Mesangial cell (primary cell): ENCODE results near the gene SELENOO. TPM values are rescaled to one million over a fixed set of nuclear protein-coding genes. Genes with fewer than 3 reads are reported as not detected.

ENCODE experiments used
- total RNA-seq: library from RNA; depleted of rRNA; stranded (reverse); fragments of >200 nt; gene quantifications from 2 replicates; pipeline ENCODE4 v1.2.3, GENCODE V29; 2015

Gene SELENOO, protein sequence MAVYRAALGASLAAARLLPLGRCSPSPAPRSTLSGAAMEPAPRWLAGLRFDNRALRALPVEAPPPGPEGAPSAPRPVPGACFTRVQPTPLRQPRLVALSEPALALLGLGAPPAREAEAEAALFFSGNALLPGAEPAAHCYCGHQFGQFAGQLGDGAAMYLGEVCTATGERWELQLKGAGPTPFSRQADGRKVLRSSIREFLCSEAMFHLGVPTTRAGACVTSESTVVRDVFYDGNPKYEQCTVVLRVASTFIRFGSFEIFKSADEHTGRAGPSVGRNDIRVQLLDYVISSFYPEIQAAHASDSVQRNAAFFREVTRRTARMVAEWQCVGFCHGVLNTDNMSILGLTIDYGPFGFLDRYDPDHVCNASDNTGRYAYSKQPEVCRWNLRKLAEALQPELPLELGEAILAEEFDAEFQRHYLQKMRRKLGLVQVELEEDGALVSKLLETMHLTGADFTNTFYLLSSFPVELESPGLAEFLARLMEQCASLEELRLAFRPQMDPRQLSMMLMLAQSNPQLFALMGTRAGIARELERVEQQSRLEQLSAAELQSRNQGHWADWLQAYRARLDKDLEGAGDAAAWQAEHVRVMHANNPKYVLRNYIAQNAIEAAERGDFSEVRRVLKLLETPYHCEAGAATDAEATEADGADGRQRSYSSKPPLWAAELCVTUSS
- total RNA-seq = 19.1 and 23.1 TPM in 2 replicates

DNA sequence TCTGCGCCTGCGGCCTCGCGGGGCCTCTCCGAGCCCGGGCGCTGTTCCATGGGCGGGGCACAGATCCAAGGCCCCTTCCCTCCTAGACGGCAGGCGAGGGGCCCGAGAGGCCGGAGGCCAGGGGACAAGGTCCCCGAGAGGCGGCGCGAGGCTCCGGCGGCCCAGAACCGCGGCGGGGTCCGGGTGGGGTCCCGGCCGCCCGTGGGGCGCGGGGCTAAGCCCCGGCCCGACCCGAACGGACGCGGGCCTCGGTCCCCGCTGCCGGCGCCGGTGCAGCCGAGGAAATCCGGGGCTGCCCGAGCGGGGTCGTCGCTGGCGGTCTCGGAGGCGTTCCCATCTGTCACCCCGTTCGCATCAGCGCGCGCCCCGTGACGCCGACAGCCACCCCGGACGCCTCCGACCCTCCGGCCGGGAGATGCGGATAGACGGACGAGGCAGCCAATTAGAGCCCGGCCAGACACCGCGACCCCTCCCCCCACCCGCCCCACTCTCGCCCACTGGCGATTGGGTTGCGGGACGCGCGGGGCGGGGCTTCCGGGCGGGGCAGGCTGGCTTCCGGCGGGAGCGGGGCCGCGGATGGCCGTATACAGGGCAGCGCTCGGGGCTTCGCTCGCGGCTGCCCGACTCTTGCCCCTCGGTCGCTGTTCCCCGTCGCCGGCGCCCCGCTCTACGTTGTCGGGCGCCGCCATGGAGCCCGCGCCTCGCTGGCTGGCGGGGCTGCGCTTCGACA, at the start of gene SELENOO:
TSS of gene SELENOO (plus strand) at position 551 of the 730 bp plus-strand sequence. CDS start at position 577, 26 bp downstream.

DNA sequence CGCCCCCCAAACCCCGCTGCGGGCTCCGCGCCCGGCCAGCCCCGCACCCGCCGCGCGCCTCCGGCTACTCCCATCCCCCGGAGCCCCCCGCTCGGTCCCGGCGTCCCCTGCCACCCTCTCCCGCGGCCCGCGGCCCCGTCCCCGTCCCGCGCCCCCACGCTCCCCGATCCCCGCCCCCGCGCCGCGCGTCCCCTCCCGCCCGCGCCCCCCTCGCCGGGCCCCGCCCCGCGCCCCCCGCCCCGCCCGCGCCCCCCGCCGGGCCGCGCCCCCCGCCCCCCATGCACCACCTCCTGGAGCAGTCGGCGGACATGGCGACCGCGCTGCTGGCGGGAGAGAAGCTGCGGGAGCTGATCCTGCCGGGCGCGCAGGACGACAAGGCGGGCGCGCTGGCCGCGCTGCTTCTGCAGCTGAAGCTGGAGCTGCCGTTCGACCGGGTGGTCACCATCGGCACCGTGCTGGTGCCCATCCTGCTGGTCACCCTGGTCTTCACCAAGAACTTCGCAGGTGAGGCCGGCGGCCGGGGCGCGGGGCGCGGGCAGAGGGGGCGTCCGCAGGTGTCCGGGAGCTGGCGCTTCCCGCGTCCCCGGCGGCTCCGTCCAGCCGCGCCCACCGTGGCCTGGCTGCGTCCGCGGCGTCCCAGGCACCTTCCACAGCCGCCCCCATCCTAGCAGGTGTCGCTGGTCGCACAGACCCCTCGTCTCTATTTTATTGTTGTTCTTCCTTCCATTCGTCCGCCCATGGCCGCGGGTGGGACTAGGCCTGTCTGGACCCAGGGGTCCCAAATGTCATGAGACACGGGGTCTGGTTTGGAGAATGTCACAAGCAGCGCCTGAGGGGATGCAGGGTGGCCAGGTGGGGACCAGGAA, 30.1 kb upstream of the SELENOO start, which contains the start of gene PANX2:
TSS of gene PANX2 (plus strand) at position 279 of the 866 bp plus-strand sequence. CDS start at position 279, 0 bp downstream.

DNA sequence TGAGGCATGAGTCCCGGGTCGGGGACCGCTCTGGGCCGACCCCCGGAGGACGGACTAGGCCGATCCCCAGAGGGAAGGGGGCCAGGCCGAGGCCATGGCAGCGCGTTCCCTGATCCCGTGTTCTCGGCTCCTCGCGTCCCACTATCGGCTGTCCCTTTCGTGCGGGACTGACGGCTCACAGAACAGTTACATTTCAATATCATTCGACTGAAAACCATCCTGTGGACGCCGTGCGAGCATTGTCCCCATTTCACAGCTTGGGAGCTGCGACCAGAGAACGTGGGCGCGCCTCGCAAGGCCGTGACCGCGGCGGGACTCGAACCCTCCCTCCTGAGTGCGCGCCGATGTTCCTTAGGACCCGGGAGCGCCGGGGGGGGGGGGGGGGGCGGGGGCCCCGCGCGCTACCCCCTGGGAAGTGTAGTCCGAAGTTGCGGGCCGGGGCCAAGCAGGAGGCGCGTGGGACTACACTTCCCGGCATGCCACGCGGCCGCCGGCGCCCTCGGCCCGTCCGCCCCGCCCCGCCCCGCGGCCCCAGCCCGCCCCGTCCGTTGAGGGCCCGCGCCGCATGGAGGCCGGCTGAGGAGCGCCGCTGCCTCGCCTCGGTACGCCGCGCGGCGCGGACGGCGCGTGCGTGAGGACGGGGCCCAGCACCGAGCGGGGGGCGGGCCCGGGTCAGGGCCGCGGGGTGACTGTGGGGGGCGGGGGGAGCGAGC, 15.3 kb upstream of the SELENOO start, which contains the start of gene TRABD:
TSS of gene TRABD (plus strand) at position 539 of the 713 bp plus-strand sequence. CDS start 7,148 bp downstream, outside the sequence.

DNA sequence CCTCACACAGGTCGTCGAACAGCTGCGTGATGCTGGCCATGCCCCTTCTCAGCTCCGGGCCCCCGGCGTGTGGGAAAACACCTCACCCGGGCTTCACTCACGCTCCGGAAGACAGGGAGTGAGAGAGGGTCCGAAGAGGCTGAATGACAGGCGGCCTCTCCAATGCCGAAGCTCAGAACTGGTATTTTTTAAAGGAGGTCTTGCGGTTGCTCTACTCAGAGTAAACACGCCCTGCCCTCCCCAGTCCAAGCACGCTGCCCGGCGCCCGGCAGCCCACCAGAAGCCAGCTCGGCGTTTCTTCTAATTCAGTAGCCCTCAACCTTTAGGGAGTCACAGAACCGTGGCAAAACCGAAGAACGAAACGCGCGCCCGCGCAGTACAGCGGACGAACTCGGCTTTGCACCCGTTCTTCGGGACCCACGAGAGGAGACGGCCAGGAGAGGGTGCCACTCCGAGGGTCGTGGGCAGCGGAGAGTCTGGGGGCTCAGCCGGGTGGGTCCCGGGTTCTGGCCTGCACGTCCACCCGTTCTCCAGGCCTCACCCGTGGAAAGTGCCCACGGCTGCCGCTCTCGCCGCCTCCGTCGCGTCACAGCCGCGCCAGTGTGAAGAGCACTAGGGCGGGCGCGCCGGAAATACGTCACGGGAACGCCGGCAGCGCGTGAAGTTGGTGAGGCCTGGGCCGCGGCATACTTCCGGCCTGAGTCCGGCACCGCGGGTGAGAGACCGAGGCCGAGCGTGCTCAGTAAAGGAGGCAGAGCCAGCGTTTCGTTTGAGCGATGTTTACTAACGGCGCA, 43.8 kb downstream of the SELENOO start, which contains the start of gene TUBGCP6:
TSS of gene TUBGCP6 (minus strand) at position 604 of the 794 bp plus-strand sequence. CDS start at position 40, 564 bp downstream.

DNA sequence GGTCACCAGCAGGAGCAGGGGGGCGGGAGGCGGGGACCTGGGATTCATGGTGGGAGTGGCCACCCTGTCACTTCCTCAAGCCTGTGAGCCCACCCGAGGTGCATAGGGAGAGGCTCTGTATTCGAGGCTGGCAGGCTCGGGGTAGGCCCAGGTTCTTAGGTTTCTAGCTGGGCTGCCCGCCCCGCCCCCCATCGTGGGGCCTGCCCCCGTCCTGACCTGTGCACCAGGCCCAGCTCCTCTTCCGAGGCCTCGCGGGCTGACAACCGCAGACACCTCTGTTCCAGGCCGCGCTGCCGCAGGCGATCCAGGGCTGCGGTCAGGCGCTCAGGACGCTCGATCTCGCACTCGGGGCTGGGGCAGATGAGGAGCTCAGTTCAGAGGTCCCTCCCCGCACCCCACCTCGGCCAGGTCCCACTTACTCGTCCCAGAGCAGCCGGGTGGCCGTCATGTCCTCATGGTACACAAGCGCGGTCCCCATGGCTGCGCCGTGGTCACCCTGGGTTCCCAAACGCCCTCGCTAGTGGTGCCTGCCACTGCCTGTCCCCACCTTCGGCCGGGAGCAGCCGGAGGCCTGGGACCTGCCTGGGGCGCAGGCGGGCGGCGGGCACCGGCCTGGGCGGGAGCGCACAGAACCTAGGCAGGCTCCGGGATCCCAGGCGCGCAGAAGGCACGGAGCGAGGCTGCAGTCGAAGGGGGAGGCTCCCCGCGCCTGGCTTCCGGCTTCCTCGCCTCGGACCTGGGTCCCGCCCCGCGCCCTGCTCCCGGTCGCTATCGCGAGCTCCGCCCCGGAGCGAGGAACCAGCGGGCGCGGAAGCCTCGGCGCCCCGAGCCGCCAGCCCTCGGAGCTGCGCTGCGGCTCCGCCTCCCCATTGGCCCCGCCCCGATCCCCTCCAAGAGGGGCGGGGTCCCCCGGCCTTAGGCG, 50.0 kb downstream of the SELENOO start, which contains the start of gene HDAC10:
TSS of gene HDAC10 (minus strand) at position 711 of the 922 bp plus-strand sequence. CDS start at position 478, 233 bp downstream.

DNA sequence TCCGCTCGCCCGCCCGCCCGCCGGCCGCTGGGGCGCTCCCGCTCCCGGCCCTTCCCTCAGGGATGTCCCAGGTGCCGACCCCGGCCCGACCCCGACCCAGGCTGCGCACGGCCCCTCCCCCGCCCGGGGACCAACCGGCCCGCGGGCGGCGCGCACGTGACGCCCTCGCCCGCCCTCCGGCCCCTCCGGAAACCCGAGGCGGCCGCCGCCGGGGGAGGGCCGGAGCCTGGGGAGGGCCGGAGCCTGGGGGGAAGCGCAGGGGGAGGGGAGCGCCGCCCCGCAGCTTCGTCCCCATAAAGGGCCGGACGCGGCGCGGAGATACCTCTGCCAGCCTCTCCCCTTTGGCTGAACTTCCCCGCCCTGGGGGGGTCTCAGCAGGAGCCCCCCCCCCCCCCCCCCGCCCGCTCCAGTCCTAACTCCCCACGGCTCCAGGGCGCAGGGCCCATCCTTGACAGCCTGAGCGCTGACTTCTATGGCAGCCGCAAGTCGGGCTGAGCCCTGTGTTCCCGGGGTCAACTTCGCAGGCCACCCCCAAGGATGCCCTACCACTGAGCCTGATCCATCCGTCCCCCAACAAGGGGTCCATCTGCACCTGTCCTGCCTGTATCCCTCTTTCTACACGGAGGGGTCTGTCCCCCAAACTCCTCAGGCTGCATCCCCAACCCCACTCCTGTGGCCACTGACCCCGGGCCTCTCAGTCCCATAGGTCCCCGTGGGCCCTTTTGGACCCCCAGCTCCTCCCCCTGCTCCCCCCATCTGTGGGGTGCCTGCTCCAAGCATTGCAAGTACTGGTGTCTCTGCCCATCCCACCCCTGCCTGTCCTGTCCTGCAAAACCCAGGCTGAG, 61.0 kb downstream of the SELENOO start, which contains the start of gene MAPK12:
TSS of gene MAPK12 (minus strand) at position 69 of the 845 bp plus-strand sequence. CDS start 174 bp downstream, outside the sequence.

Other genes starting within 250 kb of the SELENOO start
- 37.5 and 63.6 TPM in 2 replicates for gene PIM3, start 240.2 kb upstream of the SELENOO start, total RNA-seq
- 0.25 TPM in 1 of 2 replicates, not detected in the other for gene IL17REL, start 188.2 kb upstream of the SELENOO start, total RNA-seq
- not detected in 2 replicates for gene TTLL8, start 142.7 kb upstream of the SELENOO start, total RNA-seq
- gene MLC1, start 115.6 kb upstream of the SELENOO start, total RNA-seq = not detected in 2 replicates
- under 0.01 and 0.76 TPM in 2 replicates for gene MOV10L1, start 111.0 kb upstream of the SELENOO start, total RNA-seq
- 0.13 and 0.16 TPM in 2 replicates for gene PANX2, start 30.3 kb upstream of the SELENOO start, total RNA-seq
- gene TRABD, start 15.1 kb upstream of the SELENOO start, total RNA-seq = 43.7 and 56.1 TPM in 2 replicates
- gene TUBGCP6, start 44.0 kb downstream of the SELENOO start, total RNA-seq = 24.9 and 31.4 TPM in 2 replicates
- 18.4 and 40.1 TPM in 2 replicates for gene HDAC10, start 50.3 kb downstream of the SELENOO start, total RNA-seq
- 40.6 and 41.6 TPM in 2 replicates for gene MAPK12, start 60.7 kb downstream of the SELENOO start, total RNA-seq
- gene MAPK11, start 69.4 kb downstream of the SELENOO start, total RNA-seq = 14.3 and 19.8 TPM in 2 replicates
- 241 and 564 TPM in 2 replicates for gene PLXNB2, start 106.6 kb downstream of the SELENOO start, total RNA-seq
- 1.5 and 9.8 TPM in 2 replicates for gene DENND6B, start 126.0 kb downstream of the SELENOO start, total RNA-seq
- gene PPP6R2, start 142.3 kb downstream of the SELENOO start, total RNA-seq = 37.6 and 52.5 TPM in 2 replicates